HG02885 (cell line): Measurements from ENCODE around the gene MORN3.

Experiments
- ATAC-seq: cut with Tn5 transposase; IDR thresholded peaks from one replicate; pipeline ENCODE4 v1.9.1; 2021; ENCODE audit warnings: mild to moderate bottlenecking; ENCODE audit not compliant: unreplicated experiment, poor library complexity

MORN3 gene

DNA sequence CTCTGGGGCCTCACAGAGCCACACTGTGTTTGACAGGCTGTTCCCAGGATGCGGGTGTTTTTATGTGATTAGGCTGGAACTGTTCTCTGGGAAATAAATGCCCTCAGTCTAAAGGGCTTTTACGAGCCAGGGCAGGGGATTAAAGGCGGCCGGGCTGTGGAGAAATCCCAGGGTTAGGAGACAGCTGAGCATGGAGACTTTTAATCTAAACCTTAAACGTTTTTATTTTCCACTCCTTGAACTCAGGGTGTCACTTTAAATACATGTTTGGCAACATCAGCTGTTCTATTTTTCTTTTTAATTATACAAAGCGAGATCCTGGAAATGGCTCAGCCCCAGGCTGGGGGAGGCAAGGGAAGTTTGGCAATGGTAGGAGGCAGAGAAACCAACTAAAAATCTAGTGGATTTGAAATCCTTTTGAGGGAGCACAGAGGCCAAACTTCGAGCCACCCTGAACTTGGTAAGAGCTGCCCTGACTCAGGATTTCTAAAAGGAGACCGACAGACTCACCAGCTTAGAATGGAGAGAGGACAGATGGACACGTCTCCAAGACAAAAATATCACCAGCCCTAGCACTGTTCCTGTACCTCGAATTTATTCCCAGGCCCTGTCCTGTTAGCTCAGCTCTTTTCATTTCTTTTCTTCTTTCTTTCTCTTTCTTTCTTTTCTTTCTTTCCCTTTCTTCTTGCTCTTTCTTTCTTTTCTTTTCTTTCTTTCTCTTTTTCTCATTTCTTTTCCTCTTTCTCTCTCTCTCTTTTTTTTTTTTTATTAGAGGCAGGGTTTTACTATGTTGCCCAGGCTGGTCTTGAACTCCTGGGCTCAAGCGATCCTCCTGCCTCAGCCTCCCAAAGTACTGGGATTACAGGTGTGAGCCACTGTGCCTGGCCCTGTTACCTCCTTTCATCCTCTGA, 59.0 kb downstream of the MORN3 start:
- ATAC-seq: no peak

DNA sequence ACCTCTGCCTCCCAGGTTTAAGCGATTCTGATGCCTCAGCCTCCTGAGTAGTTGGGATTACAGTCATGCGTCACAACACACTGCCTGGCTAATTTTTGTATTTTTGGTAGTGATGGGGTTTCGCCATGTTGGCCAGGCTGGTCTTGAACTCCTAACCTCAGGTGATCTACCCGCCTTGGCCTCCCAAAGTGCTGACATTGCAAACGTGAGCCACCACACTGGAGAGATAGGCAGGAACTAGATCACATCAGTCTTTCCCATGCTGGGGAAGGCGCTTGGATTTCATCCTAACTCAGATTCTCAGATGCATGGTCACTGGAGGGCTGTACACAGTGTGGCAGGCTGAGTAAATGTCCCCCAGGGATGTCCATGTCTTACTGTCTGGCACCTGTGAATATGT, 61.2 kb downstream of the MORN3 start:
- no peak for ATAC-seq

DNA sequence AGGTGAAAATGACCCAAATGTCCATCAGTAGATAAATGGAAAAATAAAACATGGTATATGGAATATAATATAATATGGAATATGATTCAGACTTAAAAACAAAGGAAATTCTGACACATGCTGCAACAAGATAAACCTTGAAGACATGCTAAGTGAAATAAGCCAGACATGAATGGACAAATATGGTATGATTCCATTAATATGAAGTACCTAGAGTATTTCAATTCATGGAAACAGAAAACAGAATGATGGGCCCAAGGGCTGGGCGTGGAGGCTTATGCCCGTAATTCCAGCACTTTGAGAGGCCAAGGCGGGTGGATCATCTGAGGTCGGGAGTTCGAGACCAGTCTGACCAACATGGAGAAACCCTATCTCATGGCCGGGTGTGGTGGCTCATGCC, 65.9 kb downstream of the MORN3 start:
- no peak for ATAC-seq

DNA sequence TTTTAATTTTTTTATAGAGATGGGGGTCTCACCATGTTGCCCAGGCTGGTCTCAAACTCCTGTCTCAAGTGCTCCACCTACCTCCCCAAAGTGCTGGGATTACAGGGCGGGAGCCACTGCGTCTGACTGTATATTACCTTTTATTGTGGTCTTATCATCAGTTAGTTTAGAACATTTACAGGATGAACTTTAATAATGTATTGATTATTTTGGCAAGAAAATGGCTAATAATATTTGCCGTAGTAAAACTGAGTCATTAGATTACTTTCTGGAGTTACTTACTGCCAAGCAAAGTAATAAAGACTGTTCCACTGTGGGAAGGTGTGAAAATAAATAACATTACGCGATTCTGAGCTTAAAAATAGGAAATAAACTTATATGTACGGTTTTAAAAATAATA, 66.7 kb downstream of the MORN3 start:
- ATAC-seq: no peak

DNA sequence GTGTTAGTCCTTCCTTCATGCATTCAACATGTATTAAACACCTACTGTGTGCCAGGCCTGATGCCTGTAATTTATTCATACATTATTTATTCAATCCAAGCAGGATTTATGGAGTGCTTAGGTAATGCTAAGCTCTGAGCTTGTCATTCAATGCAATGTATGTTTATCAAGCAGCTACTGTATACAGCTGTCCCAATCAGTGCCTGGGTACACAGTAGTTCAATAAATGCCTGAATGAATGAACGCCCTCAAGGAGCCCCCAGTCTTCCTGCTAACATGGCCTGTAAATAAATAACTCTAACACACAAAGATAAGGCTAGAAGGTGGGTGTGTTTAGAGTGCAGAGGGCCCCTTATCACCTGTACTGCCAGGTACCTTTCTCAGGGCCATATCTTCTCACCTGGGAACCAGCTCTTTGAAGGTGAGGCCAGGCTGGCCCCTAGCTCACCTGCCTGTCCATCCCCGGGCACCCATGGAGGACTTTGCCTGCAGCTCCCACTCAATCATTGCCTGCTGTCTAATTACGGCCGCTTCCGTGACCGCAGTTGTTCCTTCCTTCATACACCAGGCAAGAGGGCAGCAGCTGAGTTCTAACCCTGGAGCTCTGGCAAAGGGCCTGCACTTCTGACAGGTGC, 68.6 kb downstream of the MORN3 start:
- ATAC-seq: no peak
